ENCODE data around the gene RHCE. TPM values are rescaled to one million over a fixed set of nuclear protein-coding genes. Genes with fewer than 3 reads are reported as not detected.

The RHCE gene
- total and polyA plus RNA-seq, 2 of the 8 experiments (the other 6 are each of a cell fraction or from before 2014, with no cell fraction given), result 0.23 to 0.50 TPM

GRCh38 chr1:25425098-25426085 is 4.8 kb upstream of the RHCE start:
- Histone ChIP-seq H4K5ac (ENCODE audit: insufficient read length, low read depth, low read length) (no peak overlapping the region), H3K4me2 (ENCODE audit: insufficient read depth in 1 of 2, low read depth in 2 of 2, low read length in 2 of 2) (no peak overlapping the region), H3K18ac (ENCODE audit: extremely low read depth, low read length) (no peak overlapping the region), H3K4me1 (replicated peaks in 1 of 4; ENCODE audit: control insufficient read depth in 3 of 4, insufficient read depth in 4 of 4, low read length in 3 of 4) (no peaks in the 10 kb centered on the region), H3K9me3 (ENCODE audit: insufficient read depth in 2 of 2, low read depth in 1 of 2, low read length in 1 of 2) (no peaks in the 10 kb centered on the region), H4K20me1 (replicated peaks in 1 of 2; ENCODE audit: control insufficient read depth in 1 of 2, insufficient read depth in 2 of 2, low read length in 2 of 2) (no peaks in the 10 kb centered on the region), H3K23me2 (ENCODE audit: low read depth, low read length) (peaks cover 3% of the 10 kb centered on the region; the same call in 1 of the 2 replicates), H2BK20ac (ENCODE audit: low read length) (no peak overlapping the region), H3K9ac (replicated peaks in 1 of 4; ENCODE audit: extremely low read depth in 1 of 4, low read depth in 3 of 4, low read length in 3 of 4) (peak overlapping the region in 1 of 4 experiments; percentile 4; a peak in 1 of 7 replicates), H3K14ac (ENCODE audit: insufficient read length) (no peak overlapping the region), H3K36me3 (ENCODE audit: control insufficient read depth in 2 of 4, insufficient read depth in 4 of 4, low read length in 3 of 4) (no peaks in the 10 kb centered on the region), H2BK15ac (ENCODE audit: low read length) (no peak overlapping the region), H3K79me2 (ENCODE audit: control insufficient read depth in 1 of 2, insufficient read depth in 2 of 2, low read length in 2 of 2) (no peaks in the 10 kb centered on the region), H3K4me3 (ENCODE audit: extremely low read depth in 1 of 4, insufficient read depth in 2 of 4, low read depth in 3 of 4, low read length in 4 of 4) (no peak overlapping the region), H2BK5ac (ENCODE audit: low read depth, low read length) (no peak overlapping the region), H2BK12ac (ENCODE audit: low read depth, low read length) (no peak overlapping the region), H3K27me3 (replicated peaks in 1 of 4; ENCODE audit: control insufficient read depth in 3 of 4, extremely low read depth in 1 of 4, insufficient read depth in 3 of 4, low read length in 3 of 4) (no peaks in the 10 kb centered on the region; a peak in 2 of 7 replicates), H3K4ac (replicated peaks; ENCODE audit: insufficient read length, low read depth, low read length) (no peak overlapping the region), H3K79me1 (ENCODE audit: low read depth, low read length) (no peaks in the 10 kb centered on the region), H3K27ac (ENCODE audit: low read depth, low read length) (no peak overlapping the region), H2AK5ac (ENCODE audit: low read depth, low read length) (no peak overlapping the region), H4K8ac (ENCODE audit: extremely low read depth, insufficient read depth, low read length) (no peak overlapping the region), H2AFZ (ENCODE audit: low read length) (no peak overlapping the region), H3K56ac (replicated peaks; ENCODE audit: insufficient read length, low read depth, low read length) (no peak overlapping the region), H4K91ac (replicated peaks; ENCODE audit: insufficient read length, low read length) (no peak overlapping the region), H3K23ac (ENCODE audit: insufficient read length) (no peak overlapping the region), H2BK120ac (replicated peaks; ENCODE audit: low read depth, low read length) (no peak overlapping the region)
- no peak for DNase-seq (ENCODE audit: low read depth in 1 of 2, low spot score in 2 of 2)
- POLR2A ChIA-PET (ENCODE audit: partially characterized antibody), result interaction anchor here (0.9 kb wide), 1 partner anchor 44 kb away, joined by 5 read pairs; no protein-coding TSS in a partner anchor
- CTCF ChIA-PET (ENCODE audit: partially characterized antibody), result interaction anchor here (0.7 to 1.2 kb wide), 3 partner anchors 23 to 96 kb away, joined by 3 to 4 read pairs (median 3); no protein-coding TSS in a partner anchor
- WGBS, 2 experiments (ENCODE audit: extremely low coverage in 1 of 2, insufficient coverage in 1 of 2, insufficient read length in 1 of 2, insufficient replicate concordance in 2 of 2, low coverage in 1 of 2, low lambda C conversion rate in 2 of 2, missing lambda C conversion rate in 1 of 2), result 86% methylated on average over 16 of the region's 16 CpGs; no CpG with 5 or more reads in 1 of the 2 experiments
- no peak for TF ChIP-seq RAD21 (IDR thresholded peaks at IDR 0.05 in 1 of 2, conservative IDR thresholded peaks at IDR 0.05 in 1 of 2; ENCODE audit: low read depth in 2 of 2, low read length in 2 of 2)
- TF ChIP-seq ASH2L (IDR thresholded peaks at IDR 0.05; ENCODE audit: low read length), result no peak
- FAIRE-seq, result no peak

All from H1 (cell line).